Activated CD8-positive, alpha-beta memory T cell treated with anti-CD3 and anti-CD28 coated beads for 1 hour (primary cell): ENCODE measurements around the gene STXBP4.

Source experiments
- DNase-seq, 2 donors: peaks; one replicate each; pipeline ENCODE4 v3.0.0-alpha.2; 2020; ENCODE audit warnings: low read depth in 1 of 2; ENCODE audit errors: extremely low read depth in 1 of 2

STXBP4 gene

GRCh38 chr17:55212880-55213279 is 244.3 kb downstream of the STXBP4 start:
- no peak for DNase-seq

- no peak for DNase-seq
Measured at GRCh38 chr17:55215711-55216110, 247.1 kb downstream of the STXBP4 start.

GRCh38 chr17:55216888-55217287 is 248.3 kb downstream of the STXBP4 start:
- DNase-seq = no peak

- no peak for DNase-seq
Measured at GRCh38 chr17:55219459-55219858, 250.9 kb downstream of the STXBP4 start.

GRCh38 chr17:55219934-55220333 is 251.4 kb downstream of the STXBP4 start:
- no peak for DNase-seq
